GM21737 (cell line): Measurements from ENCODE around the gene RGPD5.
"Not testable (repeated sequence)": the region's sequence is repeated elsewhere in the genome, so short reads cannot be mapped to it uniquely, and the experiment has no call there.

Experiments
- ATAC-seq: cut with Tn5 transposase; IDR thresholded peaks from one replicate; pipeline ENCODE4 v1.9.1; 2021; ENCODE audit warnings: mild to moderate bottlenecking, moderate library complexity; ENCODE audit not compliant: unreplicated experiment

The RGPD5 gene

DNA sequence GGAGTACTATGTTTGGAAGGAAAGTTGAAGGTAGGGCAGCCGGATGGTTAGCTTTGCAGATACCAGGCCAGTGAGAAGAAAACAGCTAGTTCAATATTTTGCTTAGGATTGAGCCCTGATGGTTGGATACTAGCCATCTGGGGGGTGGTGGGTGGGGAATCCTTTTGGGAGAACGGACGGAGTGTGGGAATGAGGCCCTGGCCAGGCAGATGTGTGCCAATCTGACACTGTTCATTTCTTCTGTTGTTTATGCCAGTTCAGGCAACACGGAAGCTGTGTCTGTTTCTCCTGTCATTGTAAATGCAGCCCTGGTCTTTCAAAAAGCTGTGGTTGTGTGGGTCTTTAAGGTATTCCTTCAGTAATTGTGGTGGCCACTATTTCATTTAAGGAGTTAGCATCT is 96.9 kb downstream of the RGPD5 start:
- not testable (repeated sequence) for ATAC-seq

DNA sequence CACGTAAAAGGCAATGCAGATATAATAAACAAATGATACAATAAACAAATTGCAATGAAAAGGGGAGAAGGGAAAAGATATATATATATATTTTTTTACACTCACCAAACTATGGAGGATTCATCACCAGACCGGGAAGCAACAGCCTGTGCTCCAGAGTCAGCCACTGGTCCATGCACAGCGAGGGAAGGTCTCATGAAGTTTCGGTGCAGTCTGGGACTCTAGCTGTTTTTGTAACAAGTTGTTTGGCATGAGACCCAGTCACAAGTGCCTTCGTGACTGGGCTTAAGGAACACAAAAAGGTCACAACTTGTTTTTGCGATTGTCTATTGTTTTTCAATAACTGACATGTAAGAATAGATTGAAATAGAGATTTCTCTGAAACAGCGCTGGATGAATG is 99.6 kb downstream of the RGPD5 start:
- not testable (repeated sequence) for ATAC-seq

- not testable (repeated sequence) for ATAC-seq
These were observed 100.0 kb downstream of the RGPD5 start for GRCh38 chr2:109894141-109894540.

DNA sequence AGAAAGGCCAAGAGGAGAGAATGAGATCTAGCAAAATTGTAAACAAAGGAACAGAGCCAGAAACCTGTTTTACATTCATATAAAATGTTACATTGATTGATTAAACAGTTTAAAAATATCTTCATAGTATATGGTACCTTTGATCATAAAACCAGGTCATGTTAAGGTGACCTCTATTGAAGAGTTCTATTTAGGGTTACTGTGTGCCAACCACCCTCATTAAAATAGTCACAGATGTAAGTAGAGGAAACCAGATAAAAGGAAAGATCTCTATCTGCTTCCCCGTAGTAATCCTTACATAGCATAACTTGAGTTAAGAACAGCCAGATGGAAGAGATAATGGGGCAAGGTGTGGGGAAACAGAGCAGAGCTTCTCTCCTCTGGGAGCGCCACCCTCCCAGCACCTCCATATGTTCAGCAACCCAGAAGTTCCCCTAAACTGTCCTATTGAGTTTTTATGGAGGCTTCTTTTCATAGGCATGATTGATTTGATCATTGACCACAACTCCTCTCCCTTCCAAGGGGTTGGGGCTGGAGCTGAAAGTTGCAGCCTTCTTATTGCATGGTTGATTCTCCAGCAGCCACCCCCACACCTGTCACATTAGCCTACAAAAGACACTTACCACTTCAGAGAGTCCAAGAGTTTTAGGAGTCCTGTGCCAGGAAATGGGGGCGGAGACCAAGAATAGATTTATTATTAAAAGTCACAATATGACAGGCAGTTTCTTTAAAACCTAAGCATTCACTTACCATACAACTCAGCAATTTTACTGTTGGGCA is 101.2 kb downstream of the RGPD5 start:
- not testable (repeated sequence) for ATAC-seq

- ATAC-seq: peak; percentile 96
These were observed 102.1 kb downstream of the RGPD5 start for GRCh38 chr2:109896212-109896611.

DNA sequence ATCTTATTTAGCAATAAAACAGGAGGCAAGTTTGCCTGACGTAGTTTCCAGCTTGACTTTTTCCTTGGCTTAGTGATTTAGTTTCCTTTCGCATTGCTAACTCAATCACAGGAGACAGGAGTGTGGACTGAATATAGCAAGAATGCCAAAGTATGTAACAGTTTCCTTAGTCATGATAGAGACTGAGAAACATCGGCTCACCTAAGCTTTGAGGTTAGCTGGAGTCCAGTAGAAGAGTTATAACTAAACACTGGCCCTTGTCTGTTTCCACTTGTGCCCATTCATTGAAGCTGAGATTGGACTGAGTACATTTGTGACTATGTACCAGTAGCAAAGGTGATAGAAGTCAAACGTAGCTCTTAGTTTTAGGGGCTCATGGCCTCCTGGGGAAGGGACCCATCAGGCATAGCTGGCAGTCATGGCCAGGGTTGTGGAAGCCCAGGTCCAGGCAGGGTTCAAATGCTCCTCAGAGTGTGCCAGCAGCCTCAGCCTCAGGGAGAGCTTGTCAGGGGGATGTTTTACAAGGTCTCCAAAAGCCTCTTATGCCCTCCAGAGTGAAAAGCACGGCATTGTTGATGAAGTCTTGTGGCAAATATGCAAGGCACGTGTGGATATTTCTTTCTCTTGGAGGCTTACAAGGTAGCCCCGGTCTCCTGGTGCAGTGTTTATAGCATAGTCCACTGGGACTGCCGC is 103.8 kb downstream of the RGPD5 start:
- not testable (repeated sequence) for ATAC-seq

GRCh38 chr2:109898462-109899336 is 104.6 kb downstream of the RGPD5 start, which contains the start of gene LIMS3:
Gene LIMS3, plus strand, starts transcription at chr2:109898688. Its CDS starts 41 bp downstream, at chr2:109898729.
- ATAC-seq: not testable (repeated sequence)

DNA sequence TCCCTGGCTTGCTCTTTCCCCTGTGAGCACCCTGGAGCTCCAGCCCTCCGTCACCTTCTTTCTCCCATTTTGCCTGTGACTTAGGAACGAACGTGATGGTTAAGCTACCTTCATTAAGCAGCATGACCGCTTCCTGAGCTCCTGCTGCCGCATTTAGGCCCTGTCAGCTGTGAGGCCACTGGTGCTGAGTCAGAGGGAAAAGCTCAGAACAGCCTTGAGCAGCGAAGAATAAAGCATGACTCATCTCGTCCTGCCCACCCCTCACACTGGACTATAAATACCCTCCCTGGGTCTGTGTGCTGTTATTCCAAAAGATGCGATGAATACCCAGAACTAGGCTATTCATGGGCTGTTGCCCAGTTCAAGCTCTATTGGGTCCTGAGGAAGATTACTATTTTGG is 111.7 kb downstream of the RGPD5 start:
- peak; percentile 83 for ATAC-seq
